ENCODE data around the gene SMPDL3A. TPM values are rescaled to one million over a fixed set of nuclear protein-coding genes. Genes with fewer than 3 reads are reported as not detected.
A peak's percentile ranks its signal among the peaks of the same experiment; 100 is the strongest.
"Not testable (repeated sequence)": the region's sequence is repeated elsewhere in the genome, so short reads cannot be mapped to it uniquely, and the experiment has no call there.

The SMPDL3A gene
- 1.2 and 3.1 TPM in 2 replicates for total RNA-seq (2014; rRNA removed; shearing (Covaris generic))

GRCh38 chr6:122789182-122790027 is at the start of gene SMPDL3A:
Gene SMPDL3A, plus strand, starts transcription at chr6:122789258. Its CDS starts 89 bp downstream, at chr6:122789347.
- peak; percentile 74 for DNase-seq (ENCODE audit: low spot score)

GRCh38 chr6:122740091-122740490 is 49.0 kb upstream of the SMPDL3A start:
- DNase-seq (ENCODE audit: low spot score), result no peak

GRCh38 chr6:122740936-122741335 is 48.1 kb upstream of the SMPDL3A start:
- DNase-seq (ENCODE audit: low spot score), result no peak

GRCh38 chr6:122744247-122744646 is 44.8 kb upstream of the SMPDL3A start:
- peak; percentile 5 for DNase-seq (ENCODE audit: low spot score)

- not testable (repeated sequence) for DNase-seq (ENCODE audit: low spot score)
Measured at GRCh38 chr6:122744856-122745255, 44.2 kb upstream of the SMPDL3A start.

- DNase-seq (ENCODE audit: low spot score), result no peak
Measured at GRCh38 chr6:122746688-122747087, 42.4 kb upstream of the SMPDL3A start.

GRCh38 chr6:122747573-122747972 is 41.5 kb upstream of the SMPDL3A start:
- DNase-seq (ENCODE audit: low spot score), result no peak

GRCh38 chr6:122748945-122749344 is 40.1 kb upstream of the SMPDL3A start:
- DNase-seq (ENCODE audit: low spot score), result not testable (repeated sequence)

GRCh38 chr6:122749451-122750050 is 39.5 kb upstream of the SMPDL3A start:
- DNase-seq (ENCODE audit: low spot score), result no peak

GRCh38 chr6:122751326-122751725 is 37.7 kb upstream of the SMPDL3A start:
- no peak for DNase-seq (ENCODE audit: low spot score)

GRCh38 chr6:122752459-122752858 is 36.6 kb upstream of the SMPDL3A start:
- no peak for DNase-seq (ENCODE audit: low spot score)

- no peak for DNase-seq (ENCODE audit: low spot score)
Measured at GRCh38 chr6:122753000-122753687, 35.9 kb upstream of the SMPDL3A start.

- no peak for DNase-seq (ENCODE audit: low spot score)
Measured at GRCh38 chr6:122753688-122754056, 35.4 kb upstream of the SMPDL3A start.

GRCh38 chr6:122754191-122754731 is 34.8 kb upstream of the SMPDL3A start:
- DNase-seq (ENCODE audit: low spot score), result no peak

- no peak for DNase-seq (ENCODE audit: low spot score)
Measured at GRCh38 chr6:122755901-122756300, 33.2 kb upstream of the SMPDL3A start.

GRCh38 chr6:122758927-122759334 is 30.1 kb upstream of the SMPDL3A start:
- DNase-seq (ENCODE audit: low spot score), result no peak

GRCh38 chr6:122760330-122760729 is 28.7 kb upstream of the SMPDL3A start:
- DNase-seq (ENCODE audit: low spot score), result no peak

- DNase-seq (ENCODE audit: low spot score), result no peak
Measured at GRCh38 chr6:122766256-122766655, 22.8 kb upstream of the SMPDL3A start.

- peak; percentile 63 for DNase-seq (ENCODE audit: low spot score)
Measured at GRCh38 chr6:122770835-122771601, 18.0 kb upstream of the SMPDL3A start.

- DNase-seq (ENCODE audit: low spot score), result no peak
Measured at GRCh38 chr6:122772724-122773415, 16.2 kb upstream of the SMPDL3A start.

- DNase-seq (ENCODE audit: low spot score), result no peak
Measured at GRCh38 chr6:122775975-122776374, 13.1 kb upstream of the SMPDL3A start.
